Astrocyte (in vitro differentiated cells and primary cell): ENCODE results near the gene CASP14. TPM values are rescaled to one million over a fixed set of nuclear protein-coding genes. Genes with fewer than 3 reads are reported as not detected.

Source experiments
- DNase-seq: peaks from one replicate; pipeline ENCODE4 v3.0.0-alpha.2; 2010; ENCODE audit warnings: low read depth
- FAIRE-seq: peaks from 2 replicates; lab custom pipeline; 2011; peaks lifted over from hg19 to GRCh38; lab: Jason Lieb, UNC
- H2AFZ ChIP-seq: 2 replicates; pipeline ENCODE4 v1.6.0; 2012; ENCODE audit warnings: low read depth, low read length, inconsistent platforms
- H3K27ac ChIP-seq: 2 replicates; pipeline ENCODE4 v1.5.1; 2011; ENCODE audit warnings: low read depth, low read length, inconsistent platforms
- H3K27me3 ChIP-seq: 2 replicates; pipeline ENCODE4 v1.6.0; 2011; ENCODE audit warnings: low read length, inconsistent platforms; ENCODE audit not compliant: insufficient read depth
- H3K36me3 ChIP-seq: 2 replicates; pipeline ENCODE4 v1.5.1; 2011; ENCODE audit warnings: low read length, inconsistent platforms; ENCODE audit not compliant: insufficient read depth
- H3K4me1 ChIP-seq: 2 replicates; pipeline ENCODE4 v1.5.1; 2011; ENCODE audit warnings: low read length, inconsistent platforms; ENCODE audit not compliant: insufficient read depth
- H3K4me2 ChIP-seq: 2 replicates; pipeline ENCODE4 v1.6.0; 2012; ENCODE audit warnings: low read length, inconsistent platforms
- H3K4me3 ChIP-seq: 2 replicates; pipeline ENCODE4 v1.5.1; 2011; ENCODE audit warnings: low read depth, mild to moderate bottlenecking, low read length, inconsistent platforms; ENCODE audit not compliant: insufficient read depth
- H3K79me2 ChIP-seq: 2 replicates; pipeline ENCODE4 v1.6.0; 2012; ENCODE audit warnings: mild to moderate bottlenecking, low read length, inconsistent platforms; ENCODE audit not compliant: insufficient read depth
- H3K9ac ChIP-seq: 2 replicates; pipeline ENCODE4 v1.6.0; 2012; ENCODE audit warnings: mild to moderate bottlenecking, low read length, inconsistent platforms
- H3K9me3 ChIP-seq: 2 replicates; pipeline ENCODE4 v1.5.1; 2012; ENCODE audit warnings: low read depth, mild to moderate bottlenecking, low read length, inconsistent platforms; ENCODE audit not compliant: insufficient read depth
- H4K20me1 ChIP-seq: 2 replicates; pipeline ENCODE4 v1.6.0; 2012; ENCODE audit warnings: low read length, inconsistent platforms; ENCODE audit not compliant: insufficient read depth
- H3K27ac Mint-ChIP-seq: one replicate; pipeline ENCODE4 v1.8.0; 2021; ENCODE audit warnings: mild to moderate bottlenecking, mixed read lengths; ENCODE audit not compliant: unreplicated experiment
- H3K27me3 Mint-ChIP-seq: one replicate; pipeline ENCODE4 v1.8.0; 2021; ENCODE audit warnings: low read depth, mixed read lengths; ENCODE audit not compliant: unreplicated experiment
- H3K36me3 Mint-ChIP-seq: one replicate; pipeline ENCODE4 v1.8.0; 2021; ENCODE audit warnings: low read depth, mixed read lengths; ENCODE audit not compliant: unreplicated experiment
- H3K4me1 Mint-ChIP-seq: one replicate; pipeline ENCODE4 v1.8.0; 2021; ENCODE audit warnings: low read depth, mixed read lengths; ENCODE audit not compliant: unreplicated experiment
- H3K4me3 Mint-ChIP-seq: one replicate; pipeline ENCODE4 v1.8.0; 2021; ENCODE audit warnings: mild to moderate bottlenecking, moderate library complexity, mixed read lengths; ENCODE audit not compliant: unreplicated experiment
- H3K9me3 Mint-ChIP-seq: one replicate; pipeline ENCODE4 v1.8.0; 2021; ENCODE audit warnings: mild to moderate bottlenecking, mixed read lengths; ENCODE audit not compliant: unreplicated experiment
- EZH2 ChIP-seq: IDR thresholded peaks from 2 replicates; pipeline ENCODE4 v1.6.1; 2012; ENCODE audit warnings: mild to moderate bottlenecking, low read length, inconsistent platforms; ENCODE audit not compliant: insufficient read depth
- total RNA-seq: library from RNA; stranded (reverse); gene quantifications from 2 replicates; pipeline ENCODE4 v1.2.1, GENCODE V29; 2021
- TF ChIP-seq, protein P1 (sequence below): IDR thresholded peaks from 2 replicates; pipeline ENCODE4 v1.5.1; 2011; ENCODE audit warnings: low read depth, mild to moderate bottlenecking, inconsistent platforms, low read length, moderate library complexity; ENCODE audit not compliant: insufficient read depth

Gene CASP14
- total RNA-seq, 1 donor from 2014 or later = not detected

DNA sequence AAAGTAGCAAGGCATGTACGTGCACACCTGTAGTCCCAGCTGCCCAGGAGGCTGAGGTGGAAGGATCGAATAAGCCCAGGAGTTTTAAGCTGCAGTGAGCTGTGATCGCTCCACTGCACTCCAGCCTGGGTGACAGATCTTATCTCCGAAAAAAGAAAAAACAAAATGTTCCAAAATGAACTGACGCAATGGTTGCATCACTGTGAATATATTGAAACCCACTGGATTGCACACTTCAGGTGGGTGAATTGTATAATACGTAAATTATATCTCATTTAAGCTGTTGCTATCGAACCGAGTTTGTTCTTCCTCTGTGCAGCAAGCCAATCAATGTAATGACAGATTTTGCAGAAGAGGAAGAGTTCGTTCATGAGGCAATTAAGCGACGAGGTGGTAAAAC is 1.6 kb upstream of the CASP14 start:
- Histone ChIP-seq H3K36me3 (no peaks in the 10 kb centered on the region), H3K4me2 (no peak overlapping the region), H3K9ac (no peak overlapping the region), H2AFZ (no peak overlapping the region), H3K27me3 (no peaks in the 10 kb centered on the region), H3K9me3 (no peaks in the 10 kb centered on the region), H3K4me1 (no peaks in the 10 kb centered on the region), H4K20me1 (no peaks in the 10 kb centered on the region), H3K27ac (no peak overlapping the region), H3K4me3 (no peak overlapping the region), H3K79me2 (no peaks in the 10 kb centered on the region)
- Mint-ChIP-seq H3K4me1 (no peaks in the 10 kb centered on the region), H3K27me3 (peaks cover 22% of the 10 kb centered on the region), H3K27ac (no peak overlapping the region), H3K9me3 (peaks cover 3% of the 10 kb centered on the region), H3K4me3 (no peak overlapping the region), H3K36me3 (no peaks in the 10 kb centered on the region)
- DNase-seq (no peak), FAIRE-seq (no peak)
- TF ChIP-seq, protein P1, sequence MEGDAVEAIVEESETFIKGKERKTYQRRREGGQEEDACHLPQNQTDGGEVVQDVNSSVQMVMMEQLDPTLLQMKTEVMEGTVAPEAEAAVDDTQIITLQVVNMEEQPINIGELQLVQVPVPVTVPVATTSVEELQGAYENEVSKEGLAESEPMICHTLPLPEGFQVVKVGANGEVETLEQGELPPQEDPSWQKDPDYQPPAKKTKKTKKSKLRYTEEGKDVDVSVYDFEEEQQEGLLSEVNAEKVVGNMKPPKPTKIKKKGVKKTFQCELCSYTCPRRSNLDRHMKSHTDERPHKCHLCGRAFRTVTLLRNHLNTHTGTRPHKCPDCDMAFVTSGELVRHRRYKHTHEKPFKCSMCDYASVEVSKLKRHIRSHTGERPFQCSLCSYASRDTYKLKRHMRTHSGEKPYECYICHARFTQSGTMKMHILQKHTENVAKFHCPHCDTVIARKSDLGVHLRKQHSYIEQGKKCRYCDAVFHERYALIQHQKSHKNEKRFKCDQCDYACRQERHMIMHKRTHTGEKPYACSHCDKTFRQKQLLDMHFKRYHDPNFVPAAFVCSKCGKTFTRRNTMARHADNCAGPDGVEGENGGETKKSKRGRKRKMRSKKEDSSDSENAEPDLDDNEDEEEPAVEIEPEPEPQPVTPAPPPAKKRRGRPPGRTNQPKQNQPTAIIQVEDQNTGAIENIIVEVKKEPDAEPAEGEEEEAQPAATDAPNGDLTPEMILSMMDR = no peak
- no peak for TF ChIP-seq EZH2

DNA sequence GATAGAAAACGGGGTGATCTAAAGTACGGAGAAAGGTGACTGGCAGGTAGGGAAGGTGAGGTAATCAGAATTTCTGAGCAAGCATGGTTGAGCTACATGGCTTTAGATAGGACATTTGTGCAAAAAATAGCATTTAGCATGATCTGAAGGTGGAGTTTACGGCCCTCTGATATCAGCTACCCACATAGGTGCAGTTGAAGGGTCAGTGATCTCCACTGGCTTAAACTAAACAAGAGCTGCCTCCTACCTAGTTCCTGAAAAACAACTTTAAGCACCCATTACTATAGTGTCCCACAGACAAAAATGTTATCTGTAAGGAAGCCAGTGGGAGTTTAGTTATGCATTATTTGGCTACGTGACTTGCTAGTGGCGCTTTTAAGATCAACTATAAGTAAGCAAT is 1.2 kb upstream of the CASP14 start:
- no peaks in the 10 kb centered on the region for H3K79me2 ChIP-seq
- no peaks in the 10 kb centered on the region for H3K27me3 ChIP-seq
- no peak overlapping the region for H3K4me3 ChIP-seq
- Mint-ChIP-seq H3K27me3 (peaks cover 22% of the 10 kb centered on the region), H3K4me1 (no peaks in the 10 kb centered on the region), H3K4me3 (no peak overlapping the region), H3K27ac (no peak overlapping the region), H3K36me3 (no peaks in the 10 kb centered on the region), H3K9me3 (peaks cover 3% of the 10 kb centered on the region)
- no peaks in the 10 kb centered on the region for H3K9me3 ChIP-seq
- H2AFZ ChIP-seq = no peak overlapping the region
- H3K36me3 ChIP-seq = no peaks in the 10 kb centered on the region
- no peaks in the 10 kb centered on the region for H4K20me1 ChIP-seq
- H3K9ac ChIP-seq = no peak overlapping the region
- H3K27ac ChIP-seq = no peak overlapping the region
- H3K4me2 ChIP-seq = no peak overlapping the region
- DNase-seq (no peak), FAIRE-seq (no peak)
- TF ChIP-seq, protein P1 = no peak
- TF ChIP-seq EZH2 = no peak
- no peaks in the 10 kb centered on the region for H3K4me1 ChIP-seq

DNA sequence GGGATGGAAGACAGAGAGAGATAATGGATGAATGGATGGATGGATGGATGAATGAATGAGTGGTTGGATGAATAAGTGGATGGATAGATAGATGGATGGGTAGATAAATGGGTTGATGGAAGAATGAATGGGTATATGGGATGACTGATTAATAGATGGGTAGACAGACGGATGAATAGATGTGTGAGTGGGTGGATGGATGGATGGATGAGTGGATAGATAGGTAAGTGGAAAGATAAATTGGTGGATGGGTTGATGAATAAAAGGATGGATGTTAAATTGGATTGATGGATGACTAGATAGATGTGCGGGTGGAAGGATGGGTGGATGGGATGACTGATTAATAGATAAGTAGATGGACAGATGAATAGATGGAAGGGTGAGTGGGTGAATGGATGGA is 1.4 kb downstream of the CASP14 start:
- no peak overlapping the region for H2AFZ ChIP-seq
- H3K9ac ChIP-seq = no peak overlapping the region
- no peaks in the 10 kb centered on the region for H3K36me3 ChIP-seq
- no peaks in the 10 kb centered on the region for H3K79me2 ChIP-seq
- no peaks in the 10 kb centered on the region for H3K9me3 ChIP-seq
- H3K4me2 ChIP-seq = no peak overlapping the region
- H3K4me1 ChIP-seq = no peaks in the 10 kb centered on the region
- FAIRE-seq (no peak), DNase-seq (no peak)
- peaks cover 31% of the 10 kb centered on the region for H3K27me3 Mint-ChIP-seq
- peaks cover 3% of the 10 kb centered on the region for H3K9me3 Mint-ChIP-seq
- no peaks in the 10 kb centered on the region for H3K4me1 Mint-ChIP-seq
- no peak for TF ChIP-seq EZH2
- TF ChIP-seq, protein P1 = no peak
- no peaks in the 10 kb centered on the region for H4K20me1 ChIP-seq
- H3K4me3 ChIP-seq = no peak overlapping the region
- H3K27me3 ChIP-seq = no peaks in the 10 kb centered on the region
- H3K27ac Mint-ChIP-seq = no peak overlapping the region
- no peak overlapping the region for H3K4me3 Mint-ChIP-seq
- no peaks in the 10 kb centered on the region for H3K36me3 Mint-ChIP-seq
- no peak overlapping the region for H3K27ac ChIP-seq
